HG03521 (cell line): Measurements from ENCODE around the gene DOC2A.

Experiments used
- ATAC-seq: cut with Tn5 transposase; IDR thresholded peaks from one replicate; pipeline ENCODE4 v1.9.1; 2021; ENCODE audit warnings: mild to moderate bottlenecking, moderate library complexity; ENCODE audit not compliant: unreplicated experiment

DOC2A gene

GRCh38 chr16:29990034-29990433 lies 20.8 kb downstream of the DOC2A start:
- ATAC-seq, result no peak

- no peak for ATAC-seq
These were observed 21.5 kb downstream of the DOC2A start for GRCh38 chr16:29989111-29989858.

- ATAC-seq, result no peak
These were observed 22.3 kb downstream of the DOC2A start for GRCh38 chr16:29988346-29989075.

GRCh38 chr16:29987371-29988085 lies 23.3 kb downstream of the DOC2A start:
- no peak for ATAC-seq

- ATAC-seq, result no peak
These were observed 23.9 kb downstream of the DOC2A start for GRCh38 chr16:29986931-29987330.

- ATAC-seq, result no peak
These were observed 24.6 kb downstream of the DOC2A start for GRCh38 chr16:29986231-29986630.

GRCh38 chr16:29985271-29985811 lies 25.5 kb downstream of the DOC2A start:
- ATAC-seq, result no peak

- ATAC-seq, result no peak
These were observed 26.1 kb downstream of the DOC2A start for GRCh38 chr16:29984764-29985147.

- no peak for ATAC-seq
These were observed 26.6 kb downstream of the DOC2A start for GRCh38 chr16:29984137-29984763.

- ATAC-seq, result no peak
These were observed 27.2 kb downstream of the DOC2A start for GRCh38 chr16:29983420-29984136.

- no peak for ATAC-seq
These were observed 28.0 kb downstream of the DOC2A start for GRCh38 chr16:29982560-29983419.

- no peak for ATAC-seq
These were observed 32.1 kb downstream of the DOC2A start for GRCh38 chr16:29978564-29979270.

GRCh38 chr16:29978081-29978480 lies 32.7 kb downstream of the DOC2A start:
- no peak for ATAC-seq

- ATAC-seq, result no peak
These were observed 33.6 kb downstream of the DOC2A start for GRCh38 chr16:29977063-29977825.

GRCh38 chr16:29975811-29976511 lies 34.9 kb downstream of the DOC2A start:
- ATAC-seq, result no peak

- no peak for ATAC-seq
These were observed 35.7 kb downstream of the DOC2A start for GRCh38 chr16:29975134-29975538.
